ENCODE results near the gene ABHD2. TPM values are rescaled to one million over a fixed set of nuclear protein-coding genes. Genes with fewer than 3 reads are reported as not detected.

ABHD2 gene
- total RNA-seq, 1 donor from 2014 or later = 76.6 TPM

DNA sequence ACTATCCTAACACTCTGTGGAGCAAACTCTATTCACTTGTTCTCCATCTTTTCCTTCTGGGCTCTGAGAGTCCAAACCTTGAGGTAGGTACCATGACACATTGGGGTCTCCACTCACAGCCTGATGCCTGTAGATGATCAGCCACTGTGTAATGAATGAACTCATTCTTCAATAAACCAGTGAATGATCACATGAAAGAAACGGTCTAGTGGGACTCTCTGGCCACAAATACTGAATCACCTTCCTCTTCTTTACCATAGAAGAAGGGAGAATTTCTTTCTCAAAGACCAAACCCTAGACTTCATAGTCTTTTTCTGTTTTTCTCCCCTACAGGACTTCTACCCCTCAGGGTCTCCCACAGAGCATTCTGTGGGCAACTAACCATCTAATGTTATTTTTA lies 20.5 kb upstream of the ABHD2 start:
- Mint-ChIP-seq H3K9me3 (peaks cover 8% of the 10 kb centered on the region), H3K4me3 (peak overlapping the region; percentile 64), H3K27ac (peak overlapping the region; percentile 93), H3K27me3 (no peaks in the 10 kb centered on the region), H3K4me1 (peaks cover 14% of the 10 kb centered on the region), H3K36me3 (ENCODE audit: low read depth) (peaks cover 11% of the 10 kb centered on the region)
- intact Hi-C loops (cut with micrococcal nuclease) = loop anchor here (1.0 kb wide), 1 partner anchor 21 kb away; the partner anchor contains the start of gene ABHD2
- DNase-seq = no peak

DNA sequence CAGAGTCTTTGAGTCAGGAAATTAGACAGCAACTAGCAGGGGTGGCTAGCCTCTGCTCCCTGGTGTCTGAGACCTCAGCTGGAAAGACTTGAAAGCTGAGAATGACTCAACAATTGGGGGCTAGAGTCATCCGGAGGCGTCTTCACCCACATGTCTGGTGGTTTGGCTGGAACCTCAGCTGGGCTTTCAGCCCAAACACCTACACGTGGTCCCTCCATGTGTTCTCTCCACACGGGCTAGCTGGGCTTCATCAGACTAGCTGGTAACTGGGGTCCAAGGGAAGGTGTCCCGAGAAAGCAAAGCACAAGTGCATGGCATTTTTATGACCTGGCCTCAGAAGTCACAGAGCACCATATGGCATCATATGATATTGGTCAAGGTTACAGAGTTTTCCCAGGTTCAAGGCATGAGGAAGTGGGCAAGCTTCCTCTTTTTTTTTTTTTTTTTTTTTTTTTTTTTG lies 19.9 kb upstream of the ABHD2 start:
- Mint-ChIP-seq H3K27ac (peak overlapping the region; percentile 93), H3K4me3 (peak overlapping the region; percentile 64), H3K9me3 (peaks cover 8% of the 10 kb centered on the region), H3K27me3 (no peaks in the 10 kb centered on the region), H3K4me1 (peaks cover 14% of the 10 kb centered on the region), H3K36me3 (ENCODE audit: low read depth) (peaks cover 11% of the 10 kb centered on the region)
- DNase-seq = peak; percentile 72
- intact Hi-C loops (cut with micrococcal nuclease) = loop anchor here (1.0 kb wide), 1 partner anchor 20 kb away; the partner anchor contains the start of gene ABHD2

DNA sequence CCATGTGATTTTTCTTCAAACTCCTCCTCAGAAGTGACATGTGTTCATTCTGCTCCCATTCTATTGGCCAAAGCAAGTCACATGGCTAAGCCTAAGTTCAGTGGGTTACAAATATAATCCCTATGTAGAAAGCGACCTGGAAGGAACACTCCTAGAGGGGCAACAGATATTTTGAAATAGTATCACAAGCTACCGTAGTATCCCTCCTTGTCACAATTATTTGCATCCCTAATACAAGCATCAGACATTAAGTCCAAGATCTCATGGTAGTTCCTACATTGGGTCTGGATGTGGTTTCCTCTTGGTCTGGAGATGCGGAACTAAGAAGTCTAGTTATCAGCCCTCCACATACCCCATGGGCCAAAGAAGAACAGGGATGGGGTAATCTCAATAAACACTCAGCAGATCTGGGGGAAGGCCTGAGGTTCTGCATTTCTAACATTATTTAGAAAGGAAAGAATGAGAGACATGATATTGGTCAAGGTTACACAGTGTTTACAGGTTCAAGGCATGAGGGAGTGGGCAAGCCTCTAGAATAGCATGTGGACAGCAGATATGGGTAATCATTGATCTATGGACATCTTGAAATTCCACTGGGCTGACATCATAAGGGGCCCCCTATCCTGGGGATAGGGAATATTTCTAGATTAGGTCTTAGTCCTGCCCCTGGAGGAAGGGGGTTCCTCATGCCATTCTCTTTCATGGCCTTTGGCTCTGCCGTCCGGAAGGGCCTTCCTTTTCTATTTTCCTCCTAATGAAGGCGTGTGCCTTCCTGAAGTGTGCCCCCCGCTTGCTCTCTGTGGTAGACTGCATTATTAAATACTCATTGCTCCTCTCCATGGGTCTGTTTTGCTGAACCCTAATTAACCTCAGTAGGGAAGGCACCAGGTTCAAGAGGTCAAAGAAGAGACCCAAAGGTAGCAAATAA lies 17.8 kb upstream of the ABHD2 start:
- H3K9me3 Mint-ChIP-seq = peaks cover 8% of the 10 kb centered on the region
- no peak overlapping the region for H3K4me3 Mint-ChIP-seq
- peaks cover 11% of the 10 kb centered on the region for H3K36me3 Mint-ChIP-seq (ENCODE audit: low read depth)
- H3K27ac Mint-ChIP-seq = no peak overlapping the region
- no peak for DNase-seq
- no peaks in the 10 kb centered on the region for H3K27me3 Mint-ChIP-seq
- H3K4me1 Mint-ChIP-seq = peaks cover 18% of the 10 kb centered on the region
- intact Hi-C loops (cut with micrococcal nuclease) = no loop called here

DNA sequence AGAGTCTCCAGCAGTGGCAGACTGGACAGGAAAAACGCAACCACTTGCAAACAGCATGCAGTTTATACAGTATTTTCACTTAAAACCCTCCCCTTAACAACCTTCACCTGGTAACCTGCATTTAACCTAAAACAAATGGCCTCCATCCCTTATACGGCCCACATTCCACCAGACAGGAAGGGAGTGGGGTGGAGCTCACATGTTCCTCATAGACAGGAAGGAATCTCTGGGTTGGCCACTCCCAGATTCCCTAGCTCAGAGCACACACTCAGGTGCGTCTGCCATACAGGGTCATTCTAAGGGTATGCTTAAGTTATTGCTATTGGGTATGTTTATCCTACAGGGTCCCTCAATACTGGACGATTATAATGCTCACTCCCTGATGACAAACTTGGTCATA lies 16.8 kb upstream of the ABHD2 start:
- peaks cover 9% of the 10 kb centered on the region for H3K36me3 Mint-ChIP-seq (ENCODE audit: low read depth)
- H3K27me3 Mint-ChIP-seq = no peaks in the 10 kb centered on the region
- H3K27ac Mint-ChIP-seq = no peak overlapping the region
- peaks cover 25% of the 10 kb centered on the region for H3K4me1 Mint-ChIP-seq
- no peak overlapping the region for H3K4me3 Mint-ChIP-seq
- DNase-seq = no peak
- peaks cover 8% of the 10 kb centered on the region for H3K9me3 Mint-ChIP-seq
- intact Hi-C loops (cut with micrococcal nuclease) = no loop called here

DNA sequence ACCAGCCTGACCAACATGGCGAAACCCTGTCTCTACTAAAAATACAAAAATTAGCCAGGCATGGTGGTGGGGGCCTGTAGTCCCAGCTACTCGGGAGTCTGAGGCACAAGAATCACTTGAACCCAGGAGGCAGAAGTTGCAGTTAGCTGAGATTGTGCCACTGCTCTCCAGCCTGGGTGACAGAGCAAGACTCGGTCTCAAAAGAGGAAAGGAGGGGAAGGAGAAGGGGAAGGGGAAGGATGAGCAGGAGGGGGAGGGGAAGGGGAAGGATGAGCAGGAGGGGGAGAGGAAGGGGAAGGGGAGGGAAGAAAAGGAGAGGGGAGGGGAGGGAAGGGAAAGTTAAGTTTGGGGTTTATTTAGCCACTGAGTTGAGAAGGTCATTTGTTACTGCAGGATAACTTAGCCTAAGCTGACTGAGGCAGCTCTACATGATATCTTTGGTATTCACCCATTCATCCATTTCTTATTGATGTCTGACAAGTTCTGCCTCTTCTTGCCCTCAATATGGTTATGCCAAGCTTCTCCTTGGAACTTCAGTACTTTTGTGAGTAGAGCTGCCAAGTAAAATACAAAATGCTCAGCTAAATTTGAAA lies 15.9 kb upstream of the ABHD2 start:
- intact Hi-C loops (cut with micrococcal nuclease) = no loop called here
- no peak overlapping the region for H3K27ac Mint-ChIP-seq
- peaks cover 6% of the 10 kb centered on the region for H3K36me3 Mint-ChIP-seq (ENCODE audit: low read depth)
- peaks cover 8% of the 10 kb centered on the region for H3K9me3 Mint-ChIP-seq
- no peak for DNase-seq
- H3K4me1 Mint-ChIP-seq = peaks cover 23% of the 10 kb centered on the region
- no peaks in the 10 kb centered on the region for H3K27me3 Mint-ChIP-seq
- no peak overlapping the region for H3K4me3 Mint-ChIP-seq

DNA sequence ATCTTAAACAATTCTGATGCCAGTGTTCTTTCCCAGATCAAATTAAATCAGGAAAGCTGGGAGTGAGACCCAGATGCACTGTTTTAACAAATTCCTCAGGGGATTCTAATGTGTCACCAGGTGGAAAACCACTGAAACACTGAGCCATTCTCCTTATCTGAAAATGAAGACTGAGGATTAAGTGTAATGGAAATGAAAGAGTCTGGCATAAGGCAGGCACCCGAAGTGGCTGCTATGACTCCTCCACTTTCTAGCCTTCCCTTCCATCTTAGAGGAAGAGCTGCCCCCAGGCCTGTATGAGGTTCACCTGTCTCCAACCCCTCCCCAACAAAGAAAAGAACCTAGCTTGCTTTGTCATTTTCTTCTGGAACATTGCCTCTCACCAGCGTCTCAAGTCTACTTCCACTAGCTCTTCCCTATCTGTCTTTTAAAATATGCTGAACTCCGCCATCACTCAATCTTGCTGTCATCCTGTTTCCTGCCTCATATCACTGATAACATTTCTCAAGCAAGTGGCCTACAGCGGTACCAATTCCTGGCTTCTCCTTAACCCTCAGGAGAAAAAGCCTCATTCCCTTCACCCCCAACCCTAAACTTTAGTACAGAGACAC lies 13.7 kb upstream of the ABHD2 start:
- H3K36me3 Mint-ChIP-seq (ENCODE audit: low read depth) = no peaks in the 10 kb centered on the region
- peaks cover 17% of the 10 kb centered on the region for H3K4me1 Mint-ChIP-seq
- intact Hi-C loops (cut with micrococcal nuclease) = no loop called here
- no peak overlapping the region for H3K4me3 Mint-ChIP-seq
- no peaks in the 10 kb centered on the region for H3K9me3 Mint-ChIP-seq
- peaks cover 5% of the 10 kb centered on the region for H3K27me3 Mint-ChIP-seq
- no peak overlapping the region for H3K27ac Mint-ChIP-seq
- no peak for DNase-seq

DNA sequence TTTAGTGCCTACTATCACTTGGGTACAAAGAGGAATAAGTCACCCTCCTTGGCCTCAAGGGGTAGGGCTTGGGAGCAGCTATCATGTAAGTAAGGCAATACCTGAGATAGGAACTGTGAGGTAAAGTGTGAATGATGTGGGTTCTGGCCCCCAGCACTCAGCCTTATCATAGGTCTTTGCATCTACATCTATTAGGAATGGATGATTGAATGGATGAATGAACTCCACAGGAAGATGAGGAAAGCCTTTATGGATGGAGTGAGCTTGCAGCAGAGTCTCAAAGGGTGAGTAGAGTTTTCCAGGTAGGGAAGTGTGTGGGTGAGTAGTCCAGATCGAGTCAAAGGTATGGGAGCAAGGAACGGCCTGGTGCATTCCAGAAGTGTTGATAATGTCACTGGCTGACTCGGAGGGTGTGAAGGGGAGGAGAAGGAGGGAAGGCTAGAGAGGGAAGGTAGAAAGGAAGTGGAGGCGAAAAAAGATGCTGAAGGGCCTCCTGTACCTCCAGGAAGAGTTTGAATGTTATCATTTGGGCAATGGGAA lies 13.1 kb upstream of the ABHD2 start:
- intact Hi-C loops (cut with micrococcal nuclease) = no loop called here
- Mint-ChIP-seq H3K36me3 (ENCODE audit: low read depth) (no peaks in the 10 kb centered on the region), H3K27me3 (peaks cover 5% of the 10 kb centered on the region), H3K4me1 (peaks cover 17% of the 10 kb centered on the region), H3K4me3 (no peak overlapping the region), H3K9me3 (no peaks in the 10 kb centered on the region), H3K27ac (no peak overlapping the region)
- DNase-seq = no peak

DNA sequence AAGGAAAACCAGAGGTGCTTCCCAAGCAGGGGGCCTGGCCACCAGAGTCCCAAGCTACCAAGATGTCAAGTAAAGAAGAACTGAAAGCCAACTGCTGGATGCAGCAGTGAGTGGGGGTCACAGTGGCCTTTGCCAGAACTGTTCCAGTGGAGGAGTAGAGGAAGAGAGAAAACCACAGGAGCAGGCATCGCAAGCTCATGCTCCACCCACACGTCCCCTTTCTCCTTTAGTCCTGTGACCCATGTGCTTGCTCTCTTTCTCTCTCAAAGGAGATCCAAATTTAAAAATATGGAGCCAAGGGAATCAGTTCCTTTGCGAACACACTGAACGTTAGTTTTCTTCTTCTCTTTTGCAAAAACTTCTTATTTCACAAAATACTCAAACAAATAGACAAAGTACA lies 12.4 kb upstream of the ABHD2 start:
- no peak for DNase-seq
- H3K27me3 Mint-ChIP-seq = peaks cover 7% of the 10 kb centered on the region
- H3K27ac Mint-ChIP-seq = peak overlapping the region; percentile 25
- intact Hi-C loops (cut with micrococcal nuclease) = loop anchor here (2.0 kb wide), 1 partner anchor 15 kb away; no protein-coding TSS in a partner anchor
- no peaks in the 10 kb centered on the region for H3K36me3 Mint-ChIP-seq (ENCODE audit: low read depth)
- H3K4me1 Mint-ChIP-seq = peaks cover 17% of the 10 kb centered on the region
- no peaks in the 10 kb centered on the region for H3K9me3 Mint-ChIP-seq
- no peak overlapping the region for H3K4me3 Mint-ChIP-seq

DNA sequence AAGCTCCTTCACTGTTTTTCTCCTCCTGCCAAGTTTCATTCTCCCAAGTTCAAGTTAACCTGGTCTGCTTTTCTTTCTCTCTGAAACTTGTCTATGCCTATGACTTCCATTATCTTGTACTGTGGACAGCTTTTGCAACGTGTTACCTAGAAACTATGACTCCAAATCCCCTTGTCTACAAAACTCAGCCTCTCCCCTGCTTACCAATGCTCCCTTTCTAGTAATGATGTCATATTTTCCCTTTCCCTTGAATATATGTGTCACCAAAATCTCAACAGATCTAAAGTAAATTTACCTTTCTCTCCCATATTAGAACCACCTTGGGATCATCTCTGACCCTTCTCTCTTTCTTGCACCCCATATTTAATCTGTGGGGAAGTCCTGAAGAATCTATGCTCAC lies 10.5 kb upstream of the ABHD2 start:
- H3K9me3 Mint-ChIP-seq = no peaks in the 10 kb centered on the region
- intact Hi-C loops (cut with micrococcal nuclease) = loop anchor here (2.0 kb wide), 1 partner anchor 13 kb away; no protein-coding TSS in a partner anchor
- no peak for DNase-seq
- peaks cover 7% of the 10 kb centered on the region for H3K27me3 Mint-ChIP-seq
- no peak overlapping the region for H3K4me3 Mint-ChIP-seq
- no peaks in the 10 kb centered on the region for H3K36me3 Mint-ChIP-seq (ENCODE audit: low read depth)
- H3K4me1 Mint-ChIP-seq = peaks cover 17% of the 10 kb centered on the region
- peak overlapping the region; percentile 76 for H3K27ac Mint-ChIP-seq

DNA sequence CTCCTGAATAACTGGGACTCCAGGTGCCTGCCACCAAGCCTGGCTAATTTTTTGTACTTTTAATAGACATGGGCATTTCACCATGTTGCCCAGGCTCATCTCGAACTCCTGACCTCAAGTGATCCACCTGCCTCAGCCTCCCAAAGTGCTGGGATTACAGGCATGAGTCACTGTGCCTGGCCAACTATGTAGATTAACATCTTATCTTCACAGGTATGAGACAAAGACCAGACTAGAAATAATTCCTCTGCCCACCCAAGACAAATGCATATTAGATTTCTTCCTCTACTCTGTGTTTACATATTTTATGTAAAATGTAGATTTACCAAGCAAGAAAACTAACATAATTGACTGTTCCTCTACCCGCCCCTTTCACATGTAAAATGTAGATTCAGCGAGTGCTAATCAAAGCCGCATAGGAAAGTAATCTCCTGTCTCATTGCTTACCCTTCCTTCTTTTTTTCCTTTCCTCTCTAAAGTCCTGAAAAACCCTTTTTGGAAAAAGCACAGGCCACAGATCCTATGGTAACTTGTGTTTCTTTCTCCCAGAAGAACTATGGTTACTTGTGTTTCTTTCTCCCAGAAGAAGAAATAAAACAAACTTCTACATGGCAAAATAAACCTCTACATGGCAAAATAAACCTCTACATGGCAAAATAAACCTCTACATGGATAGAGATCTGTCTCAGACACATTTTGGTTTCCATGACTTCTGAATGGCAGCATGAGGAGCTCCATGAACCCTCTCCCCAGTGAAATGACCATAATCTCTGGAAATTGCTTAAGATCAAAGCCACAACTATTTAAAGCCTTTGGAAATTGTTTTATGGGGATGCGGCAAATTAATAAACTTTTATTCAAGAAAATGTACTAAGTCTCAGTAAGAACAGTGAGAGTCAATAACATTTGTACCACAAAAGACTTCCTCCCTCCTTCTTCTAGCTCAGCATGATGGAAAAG lies 9.1 kb upstream of the ABHD2 start:
- H3K4me1 Mint-ChIP-seq = peaks cover 17% of the 10 kb centered on the region
- no peaks in the 10 kb centered on the region for H3K9me3 Mint-ChIP-seq
- DNase-seq = no peak
- peaks cover 7% of the 10 kb centered on the region for H3K27me3 Mint-ChIP-seq
- no peaks in the 10 kb centered on the region for H3K36me3 Mint-ChIP-seq (ENCODE audit: low read depth)
- H3K4me3 Mint-ChIP-seq = no peak overlapping the region
- no peak overlapping the region for H3K27ac Mint-ChIP-seq
- intact Hi-C loops (cut with micrococcal nuclease) = no loop called here

DNA sequence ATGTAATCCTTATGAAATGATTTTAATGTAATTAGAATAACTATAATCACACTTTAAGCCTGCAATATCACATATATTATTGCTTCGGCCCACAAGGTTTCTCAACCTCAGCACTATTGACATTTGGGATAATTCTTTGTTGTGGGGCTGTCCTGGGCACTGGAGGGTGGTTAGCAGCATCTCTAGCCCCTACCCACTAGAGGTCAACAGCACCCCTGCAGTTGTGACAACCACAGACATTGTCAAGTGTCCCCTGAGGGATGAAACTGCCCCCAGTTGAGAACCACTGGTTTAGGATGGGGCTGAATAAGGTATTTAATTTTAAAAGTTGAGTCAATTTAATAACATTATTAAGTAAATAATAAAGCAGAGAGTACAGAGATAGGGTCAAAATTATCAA lies 6.4 kb upstream of the ABHD2 start:
- H3K4me3 Mint-ChIP-seq = no peak overlapping the region
- intact Hi-C loops (cut with micrococcal nuclease) = no loop called here
- no peak for DNase-seq
- H3K9me3 Mint-ChIP-seq = no peaks in the 10 kb centered on the region
- no peak overlapping the region for H3K27ac Mint-ChIP-seq
- H3K4me1 Mint-ChIP-seq = peaks cover 6% of the 10 kb centered on the region
- no peaks in the 10 kb centered on the region for H3K36me3 Mint-ChIP-seq (ENCODE audit: low read depth)
- H3K27me3 Mint-ChIP-seq = peaks cover 7% of the 10 kb centered on the region

DNA sequence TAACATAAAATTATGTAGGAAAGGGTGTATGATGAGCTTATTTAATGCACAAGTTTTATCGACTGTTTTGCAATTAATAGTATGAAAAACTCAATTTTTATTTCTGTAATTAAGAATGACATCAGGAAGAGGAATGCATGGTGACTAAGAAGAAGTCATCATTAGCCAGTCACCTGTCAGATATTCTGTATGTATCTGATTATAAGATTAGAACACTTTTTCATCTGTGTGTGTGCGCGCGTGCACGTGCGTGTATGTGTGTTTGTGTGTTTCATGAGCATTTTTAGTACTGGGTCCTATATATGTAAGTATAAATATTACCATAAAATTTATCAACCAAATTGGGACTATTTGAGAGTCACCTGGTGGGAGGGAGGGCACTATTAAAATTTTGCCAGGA lies 5.0 kb upstream of the ABHD2 start:
- intact Hi-C loops (cut with micrococcal nuclease) = no loop called here
- H3K27ac Mint-ChIP-seq = no peak overlapping the region
- no peaks in the 10 kb centered on the region for H3K4me1 Mint-ChIP-seq
- DNase-seq = no peak
- no peaks in the 10 kb centered on the region for H3K9me3 Mint-ChIP-seq
- no peaks in the 10 kb centered on the region for H3K36me3 Mint-ChIP-seq (ENCODE audit: low read depth)
- H3K27me3 Mint-ChIP-seq = peaks cover 7% of the 10 kb centered on the region
- H3K4me3 Mint-ChIP-seq = no peak overlapping the region
